ENCODE measurements around the gene SLC24A3.

SLC24A3 gene

DNA sequence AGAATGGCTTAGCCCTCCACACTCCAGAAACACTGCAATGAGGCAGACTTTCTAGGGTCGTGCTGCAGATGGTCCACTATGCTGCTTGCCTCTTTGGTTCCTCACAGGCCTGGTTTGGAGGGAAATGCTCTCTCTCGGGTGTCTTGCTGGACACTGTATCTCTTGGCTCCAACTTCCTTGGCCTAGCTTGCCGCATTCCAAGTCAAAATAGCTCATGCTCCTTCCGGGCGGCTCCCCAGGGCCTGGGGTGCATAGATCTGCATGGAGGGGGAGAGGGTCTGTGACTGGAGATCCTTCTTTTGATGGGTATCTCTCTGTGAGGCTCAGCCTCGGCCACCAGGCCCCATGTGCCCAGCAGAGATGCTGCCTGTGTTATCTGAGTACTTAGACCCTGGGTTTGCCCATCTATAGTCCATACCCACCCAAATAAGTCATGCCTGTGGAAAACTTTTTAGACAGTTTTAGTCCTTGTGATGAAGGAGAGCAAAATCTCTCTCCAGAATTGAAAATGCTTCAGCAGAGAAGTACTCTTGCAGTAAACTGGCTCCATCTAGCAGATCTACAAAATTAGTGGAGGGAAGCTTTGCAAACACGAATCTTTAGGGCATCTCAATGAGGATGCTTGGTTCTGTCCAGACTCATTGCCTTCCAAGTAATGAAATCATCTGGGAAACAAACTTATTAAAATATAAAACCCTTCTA is 281.5 kb downstream of the SLC24A3 start:
- in situ Hi-C loops (cut with MboI; ENCODE audit: low sequenced_read_pairs): no loop called here

DNA sequence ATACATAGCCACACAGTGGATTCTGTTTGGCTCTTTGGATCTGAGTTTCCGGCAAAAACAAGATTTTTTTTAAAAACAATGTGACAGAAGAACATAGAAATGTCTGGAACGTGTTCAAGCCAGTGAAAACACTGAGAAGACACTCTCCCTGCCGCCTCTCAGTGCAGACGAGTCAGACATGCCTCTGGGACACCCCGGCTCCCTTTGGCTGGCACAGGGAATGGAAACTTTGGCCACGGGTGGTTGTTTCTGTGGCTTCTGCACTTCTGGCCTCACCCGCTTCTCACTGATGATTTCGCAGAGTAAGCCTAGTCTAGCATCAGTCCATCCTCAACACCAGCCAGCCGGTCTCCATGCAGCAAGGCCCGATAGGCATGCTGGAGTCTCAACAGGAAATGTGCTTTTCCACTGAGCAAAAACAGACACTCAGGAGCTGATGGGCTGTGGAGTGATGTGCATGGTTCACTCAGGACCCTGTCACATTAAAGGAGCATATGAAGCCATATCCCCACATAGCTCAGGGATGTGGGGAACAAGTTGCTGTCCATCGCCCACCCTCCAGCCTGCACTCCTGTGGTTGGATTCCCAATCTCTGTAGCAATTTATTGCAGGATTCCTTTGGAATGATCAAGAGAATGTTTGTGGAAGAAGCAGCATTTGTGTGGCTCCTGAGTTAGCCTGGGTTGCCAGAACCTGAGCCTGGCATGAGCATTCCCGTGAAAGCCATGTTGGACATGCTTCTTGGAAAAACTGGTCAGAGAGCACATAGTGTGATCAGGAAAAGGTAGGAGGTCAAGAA is 283.7 kb downstream of the SLC24A3 start:
- in situ Hi-C loops (cut with MboI; ENCODE audit: low sequenced_read_pairs): no loop called here

DNA sequence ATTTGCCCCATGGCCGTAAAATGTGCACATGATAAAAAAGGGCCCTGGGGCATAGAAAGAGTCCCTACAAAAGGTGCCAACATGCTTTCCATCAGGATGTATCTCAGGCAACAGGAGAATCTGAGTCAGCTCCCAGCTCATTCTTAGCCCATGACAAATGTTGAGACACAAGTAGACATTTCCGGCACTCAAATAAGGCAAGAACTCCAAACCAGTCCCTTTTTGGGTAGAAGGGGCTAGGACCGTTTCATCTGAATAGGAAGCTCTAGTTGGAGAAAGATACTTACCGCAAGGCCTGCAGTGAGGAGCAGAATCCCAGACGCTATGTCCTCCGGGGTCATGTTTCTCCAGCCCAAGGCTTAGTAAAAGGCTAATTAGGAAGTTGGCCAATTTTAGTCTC is 284.6 kb downstream of the SLC24A3 start:
- in situ Hi-C loops (cut with MboI; ENCODE audit: low sequenced_read_pairs): no loop called here

DNA sequence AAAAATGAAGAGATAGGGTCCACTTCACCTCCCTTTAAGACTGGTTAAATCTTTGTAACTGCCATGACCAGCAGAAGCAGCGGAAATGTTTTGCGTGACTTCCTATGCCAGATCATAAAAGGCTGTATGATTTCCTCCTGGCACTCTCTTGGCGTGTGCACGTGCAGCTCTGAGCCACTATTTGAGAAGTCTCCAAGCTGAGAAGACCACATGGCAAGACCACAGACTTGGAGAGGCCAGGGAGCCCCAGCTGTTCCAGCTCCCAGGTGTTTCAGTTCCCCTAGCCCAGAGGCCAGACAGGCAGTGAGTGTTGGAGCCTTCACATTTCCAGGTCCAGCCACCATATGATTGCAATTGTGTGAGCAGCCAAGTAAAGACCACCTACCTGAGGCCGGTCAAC is 286.3 kb downstream of the SLC24A3 start:
- in situ Hi-C loops (cut with MboI; ENCODE audit: low sequenced_read_pairs): no loop called here

DNA sequence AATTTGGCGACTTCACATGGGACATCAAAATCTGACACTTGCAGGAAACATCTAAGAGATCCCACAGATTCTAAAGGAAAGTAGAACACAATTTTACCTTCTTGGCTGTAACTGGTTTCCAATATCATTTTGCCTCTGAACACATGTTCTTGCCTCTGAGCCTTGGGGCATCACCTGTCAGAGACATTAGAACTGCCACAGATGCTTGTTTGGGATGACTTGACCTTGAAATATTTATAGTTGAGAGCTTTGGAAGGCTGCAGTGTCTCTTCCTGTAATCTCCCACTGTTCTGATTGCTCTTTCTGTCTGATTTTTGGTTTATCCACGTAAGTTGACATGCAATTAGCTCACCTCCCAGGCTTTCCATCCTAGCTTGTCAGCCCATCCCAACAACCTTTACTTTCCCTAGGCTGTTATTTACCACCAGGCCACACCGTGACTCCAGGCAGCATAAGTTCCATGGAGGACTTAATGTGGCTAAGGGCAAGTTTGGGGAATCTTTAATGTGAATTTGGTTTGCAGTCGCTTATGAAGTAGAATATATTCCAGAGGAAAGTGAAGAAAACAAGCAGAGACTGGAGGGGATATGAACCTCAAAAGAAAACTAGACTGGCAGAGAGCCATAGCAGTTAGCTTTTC is 289.2 kb downstream of the SLC24A3 start:
- in situ Hi-C loops (cut with MboI; ENCODE audit: low sequenced_read_pairs): no loop called here

DNA sequence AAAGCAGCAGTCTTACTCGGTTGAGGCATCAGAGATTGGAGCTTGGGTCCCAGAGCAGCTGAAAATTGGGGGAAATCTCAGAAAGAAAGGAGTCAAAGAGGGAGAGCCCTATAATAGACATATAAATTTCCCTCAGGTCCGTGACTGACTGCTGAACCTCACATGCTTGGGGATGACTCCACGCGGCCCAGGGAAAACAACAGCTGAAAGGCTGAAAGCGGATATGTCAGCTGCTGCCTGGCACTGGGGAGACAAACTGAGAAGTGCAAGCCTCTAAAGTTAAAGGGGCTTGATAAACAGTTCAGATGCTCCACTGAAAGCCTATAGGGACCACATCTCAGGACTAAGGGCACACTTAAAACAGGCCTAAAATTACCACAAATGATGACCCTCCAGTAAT is 289.7 kb downstream of the SLC24A3 start:
- in situ Hi-C loops (cut with MboI; ENCODE audit: low sequenced_read_pairs): no loop called here

DNA sequence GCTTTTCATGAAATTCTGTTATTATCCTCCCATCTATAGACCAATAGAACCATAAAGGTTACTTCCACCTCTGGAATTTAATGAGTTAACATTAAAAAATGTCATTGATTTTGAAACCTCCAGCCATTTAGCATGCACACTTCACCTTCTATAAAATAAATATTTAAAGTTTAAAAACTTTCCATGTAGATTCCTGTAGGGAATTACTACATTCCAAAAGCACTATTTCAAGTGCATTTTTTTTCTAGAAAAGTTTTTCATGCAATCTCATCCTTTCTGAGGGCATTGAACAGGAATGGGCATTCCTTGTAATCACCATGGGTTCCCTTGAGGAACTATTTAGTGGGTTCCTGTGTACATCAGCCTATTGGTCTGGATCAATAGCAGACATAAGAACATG is 291.8 kb downstream of the SLC24A3 start:
- in situ Hi-C loops (cut with MboI; ENCODE audit: low sequenced_read_pairs): no loop called here

DNA sequence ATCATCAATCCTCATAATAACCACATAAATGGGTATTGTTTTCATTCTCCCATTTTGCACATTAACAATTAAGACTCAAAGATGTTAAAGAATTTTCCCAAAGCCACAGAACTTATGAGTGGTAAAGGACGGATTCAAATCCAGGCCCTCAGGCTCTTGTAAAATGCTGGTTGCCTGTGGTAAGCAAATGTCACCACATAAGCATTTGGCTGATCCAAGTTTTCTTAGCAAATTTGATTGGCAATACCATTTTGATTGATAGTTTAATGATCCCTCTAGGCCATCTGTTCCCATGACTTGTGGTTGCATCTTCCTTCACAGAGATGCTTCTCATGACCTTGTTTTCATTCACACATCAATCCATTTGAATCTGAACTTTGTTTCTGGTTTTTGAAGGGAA is 293.6 kb downstream of the SLC24A3 start:
- in situ Hi-C loops (cut with MboI; ENCODE audit: low sequenced_read_pairs): no loop called here

DNA sequence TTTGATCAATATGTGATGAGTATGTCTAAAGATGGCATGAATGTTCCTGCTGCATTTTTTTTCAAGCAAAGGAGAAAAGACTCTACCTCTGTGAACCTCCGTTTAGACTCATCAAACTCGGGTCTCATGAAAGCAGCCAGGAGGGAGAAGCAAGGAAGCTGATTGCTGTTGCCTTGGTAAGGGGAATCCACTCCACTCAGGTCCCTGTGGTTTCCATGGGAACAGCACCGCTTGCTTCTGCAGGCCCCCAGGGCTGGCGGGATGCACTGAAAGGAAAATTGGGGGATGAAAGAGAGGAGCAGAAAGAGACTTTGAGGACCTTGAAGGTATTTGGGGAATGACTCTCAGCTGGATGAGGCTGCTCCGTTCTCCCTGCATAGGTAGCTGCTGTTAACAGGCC is 296.0 kb downstream of the SLC24A3 start:
- in situ Hi-C loops (cut with MboI; ENCODE audit: low sequenced_read_pairs): no loop called here

DNA sequence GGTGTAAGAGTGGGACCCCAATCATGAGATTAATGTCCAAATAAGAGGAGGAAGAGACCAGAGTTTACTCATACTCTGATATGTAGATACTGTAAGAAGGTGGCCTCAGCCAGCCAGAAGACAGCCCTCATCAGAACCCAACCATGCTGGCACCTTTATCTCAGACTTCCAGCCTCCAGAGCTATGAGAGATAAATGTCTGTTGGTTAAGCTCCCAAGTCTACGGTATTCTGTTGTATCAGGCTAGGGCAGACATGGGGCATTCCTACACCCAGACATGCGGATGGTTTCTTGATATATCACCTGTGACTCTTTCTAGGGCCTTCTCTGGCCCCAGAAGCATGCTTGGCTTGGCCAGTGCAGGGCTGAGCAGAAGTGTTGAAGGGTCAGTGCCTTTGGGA is 298.2 kb downstream of the SLC24A3 start:
- in situ Hi-C loops (cut with MboI; ENCODE audit: low sequenced_read_pairs): no loop called here

DNA sequence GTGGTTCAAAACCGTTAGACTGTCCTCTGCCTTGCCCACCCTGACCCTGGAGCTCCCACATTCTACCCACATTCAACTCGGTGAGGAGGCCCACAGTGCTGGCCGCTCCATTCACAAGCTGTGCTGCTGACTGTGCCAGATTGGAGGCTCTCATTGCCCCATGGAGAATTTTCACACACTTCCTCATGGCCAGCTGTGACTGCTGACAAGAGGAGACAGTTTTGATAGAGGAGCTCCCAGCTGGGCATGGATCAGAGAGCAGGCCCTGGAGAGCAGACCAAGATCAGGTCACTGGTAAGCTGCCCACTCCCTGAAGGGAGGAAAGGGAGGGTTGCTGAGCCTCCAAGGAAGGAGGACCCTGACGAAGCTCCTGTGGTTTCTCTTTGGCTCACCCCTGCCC is 299.5 kb downstream of the SLC24A3 start:
- in situ Hi-C loops (cut with MboI; ENCODE audit: low sequenced_read_pairs): no loop called here

DNA sequence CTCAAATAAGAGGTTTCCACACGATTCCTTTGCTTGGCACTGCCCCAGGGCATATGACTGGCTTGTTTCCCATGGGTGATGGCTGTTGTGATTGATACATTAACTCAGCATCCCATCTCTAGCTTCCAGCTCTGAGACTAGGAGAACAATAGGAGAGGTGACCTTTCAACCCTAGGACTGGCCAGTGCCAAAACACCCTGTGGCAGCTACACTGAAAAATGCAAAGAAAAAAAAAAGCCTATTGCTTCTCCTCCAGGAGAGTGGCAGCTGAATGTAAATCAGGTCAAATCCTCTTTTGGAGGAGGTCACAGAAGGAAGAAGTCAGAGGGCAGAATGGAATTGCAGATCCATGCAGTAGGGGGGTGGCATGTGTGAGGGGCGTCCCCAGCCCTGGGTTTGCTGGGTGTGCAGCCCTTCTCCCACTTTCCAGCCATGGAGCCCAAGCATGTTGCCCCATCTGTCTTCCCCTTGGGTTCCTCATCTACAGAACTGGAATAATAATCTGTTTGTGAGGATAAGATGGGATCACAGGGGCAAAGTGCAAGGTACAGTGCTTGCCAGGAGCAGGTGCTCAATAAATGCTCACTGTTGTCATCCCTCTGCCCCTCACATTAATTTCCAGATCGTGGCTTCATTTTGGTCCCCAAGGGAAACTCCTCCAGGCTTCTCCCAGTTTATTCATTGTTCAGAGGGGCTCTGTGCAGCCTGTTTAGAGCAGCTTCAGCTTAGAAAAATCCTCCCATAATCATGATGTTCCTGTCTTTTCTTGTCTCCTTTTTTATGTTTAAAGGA is 300.6 kb downstream of the SLC24A3 start:
- in situ Hi-C loops (cut with MboI; ENCODE audit: low sequenced_read_pairs): no loop called here

DNA sequence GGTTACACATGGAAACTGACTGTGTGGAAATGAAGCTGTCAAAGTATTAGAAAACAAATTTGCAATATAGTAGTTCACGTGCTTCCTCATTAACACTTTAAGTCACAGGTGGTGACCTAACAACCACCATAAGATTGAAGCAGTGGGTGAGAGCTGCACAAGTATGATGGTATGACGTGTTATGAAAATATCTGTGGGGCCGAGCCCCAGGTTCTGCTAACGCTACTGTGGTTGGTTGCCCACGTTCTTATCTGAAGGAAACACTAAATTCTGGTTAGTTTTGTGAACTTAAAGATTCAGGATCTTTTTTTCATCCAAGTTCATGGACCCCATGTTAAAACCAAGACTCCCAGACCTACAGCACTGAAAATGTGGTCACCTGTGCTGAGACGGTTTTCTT is 302.6 kb downstream of the SLC24A3 start:
- in situ Hi-C loops (cut with MboI; ENCODE audit: low sequenced_read_pairs): no loop called here

DNA sequence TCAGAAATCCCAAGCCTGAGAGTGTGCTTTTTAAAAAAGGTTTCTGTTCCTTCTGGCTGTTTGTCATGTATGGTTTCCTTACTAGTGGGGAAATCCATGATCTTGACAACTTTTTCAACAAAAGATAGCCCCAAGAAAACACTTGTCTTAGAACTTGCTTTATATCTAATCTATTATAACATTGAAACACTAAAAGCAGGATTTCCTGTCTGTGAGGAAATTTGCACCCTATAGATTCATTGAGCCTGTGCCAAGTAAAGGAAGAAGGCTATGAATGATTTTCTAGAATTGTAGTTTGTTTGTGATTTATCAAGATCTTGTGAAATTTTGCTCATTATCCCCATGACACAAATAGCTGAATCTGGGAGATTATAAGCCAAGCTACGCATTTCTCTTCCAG is 307.0 kb downstream of the SLC24A3 start:
- in situ Hi-C loops (cut with MboI; ENCODE audit: low sequenced_read_pairs): no loop called here

DNA sequence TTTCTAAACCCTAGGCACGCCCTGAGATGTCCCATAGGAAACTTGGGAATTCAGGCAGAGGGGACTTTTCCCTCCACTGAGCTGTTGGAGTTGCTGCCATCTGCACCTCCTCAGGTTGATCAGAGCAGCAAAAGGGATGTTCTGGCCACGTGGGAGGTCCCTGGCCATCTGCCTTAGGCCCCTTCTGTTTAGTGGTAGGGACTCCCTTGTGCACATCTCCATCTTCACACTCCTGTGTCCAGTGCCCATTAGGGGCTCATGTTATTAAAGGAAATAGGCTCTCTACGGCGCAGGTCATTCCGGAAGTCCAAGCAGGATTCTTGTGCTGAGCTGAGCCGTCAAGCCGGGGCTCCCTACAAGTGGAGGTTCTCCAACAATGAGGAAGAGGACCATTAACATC is 307.8 kb downstream of the SLC24A3 start:
- in situ Hi-C loops (cut with MboI; ENCODE audit: low sequenced_read_pairs): no loop called here

DNA sequence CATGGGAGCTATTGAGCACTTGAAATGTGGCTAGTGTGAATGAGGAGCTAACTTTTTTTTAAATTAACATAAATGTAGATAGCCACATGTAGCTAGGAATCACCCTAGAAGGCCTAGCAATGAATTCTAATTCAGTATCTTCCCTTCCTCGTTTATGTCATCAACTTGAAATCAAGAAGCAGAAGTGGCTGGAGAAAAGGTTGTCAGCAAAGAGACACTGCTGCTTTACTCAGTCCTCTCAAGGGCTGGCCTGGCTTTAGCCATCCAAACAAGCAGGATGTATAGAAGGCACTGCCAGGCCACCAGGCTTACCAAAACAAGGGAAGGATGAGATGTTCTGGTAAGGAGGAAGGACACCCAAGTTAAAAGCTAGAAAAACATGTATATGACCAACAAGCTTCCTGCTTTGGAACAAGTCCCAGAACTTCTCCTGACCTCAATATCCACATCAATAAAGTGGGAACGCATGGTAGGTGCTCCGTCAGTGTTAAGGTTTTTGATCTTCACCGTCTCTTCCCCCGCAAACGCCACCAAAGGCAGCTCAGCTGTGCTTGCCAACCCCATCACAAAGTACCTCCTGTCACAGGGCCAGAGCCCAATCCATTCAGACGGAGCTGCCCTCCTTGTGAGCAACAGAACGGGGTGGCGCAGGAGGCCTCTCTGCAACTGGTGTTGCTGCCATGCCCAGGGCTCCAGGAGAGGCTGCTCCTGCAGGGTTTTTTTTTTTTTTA is 309.8 kb downstream of the SLC24A3 start:
- in situ Hi-C loops (cut with MboI; ENCODE audit: low sequenced_read_pairs): no loop called here

DNA sequence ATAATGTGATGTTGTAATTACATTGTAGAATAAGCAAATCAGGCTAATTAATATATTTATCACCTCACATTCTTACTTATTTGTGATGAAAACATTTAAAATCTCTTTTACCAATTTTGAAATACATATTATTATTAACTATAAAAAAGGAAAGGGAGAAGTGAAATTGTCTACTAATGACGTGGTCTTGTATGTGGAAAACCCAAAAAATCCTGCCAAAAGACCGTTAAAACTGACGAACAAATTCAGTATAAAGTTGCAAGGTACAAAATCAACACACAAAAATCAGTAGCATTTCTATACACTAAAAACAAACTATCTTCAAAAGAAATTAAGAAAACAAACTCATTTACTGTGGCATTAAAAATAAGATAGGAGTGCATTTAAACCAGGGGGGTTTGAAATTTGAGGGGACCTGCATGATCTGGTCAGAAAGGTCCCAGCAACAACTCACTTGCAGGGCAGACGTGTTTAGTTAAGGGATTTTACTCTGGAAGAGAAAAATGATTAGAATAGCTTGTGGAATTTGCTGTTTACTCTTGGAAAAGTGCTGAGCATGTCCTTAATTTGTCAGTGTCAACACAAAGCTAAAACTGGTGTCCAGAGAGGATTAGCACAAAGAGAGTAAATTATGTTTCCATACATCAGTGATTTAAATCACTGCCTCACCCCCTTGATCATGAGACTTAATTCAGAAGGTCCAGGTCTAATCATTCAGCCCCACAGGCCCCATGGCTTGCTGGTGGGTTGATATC is 310.6 kb downstream of the SLC24A3 start:
- in situ Hi-C loops (cut with MboI; ENCODE audit: low sequenced_read_pairs): no loop called here

DNA sequence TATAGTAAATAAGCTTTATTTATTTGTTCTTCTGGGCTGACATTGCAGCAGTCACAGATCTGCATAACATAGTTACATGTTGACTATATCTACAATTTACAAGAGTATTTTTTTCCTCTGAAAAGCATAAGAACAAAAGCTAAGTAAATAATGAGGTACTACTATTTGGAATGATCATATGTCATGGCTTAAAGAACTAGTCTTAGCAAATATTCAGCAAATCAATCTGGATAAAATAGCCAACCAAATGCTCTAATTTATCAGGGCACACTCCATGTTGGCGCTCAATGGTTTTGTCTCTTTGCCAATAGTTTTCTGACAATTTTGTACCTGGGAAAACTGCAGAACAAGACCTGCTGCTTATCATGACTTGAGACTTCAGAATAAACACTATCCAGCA is 312.2 kb downstream of the SLC24A3 start:
- in situ Hi-C loops (cut with MboI; ENCODE audit: low sequenced_read_pairs): no loop called here

DNA sequence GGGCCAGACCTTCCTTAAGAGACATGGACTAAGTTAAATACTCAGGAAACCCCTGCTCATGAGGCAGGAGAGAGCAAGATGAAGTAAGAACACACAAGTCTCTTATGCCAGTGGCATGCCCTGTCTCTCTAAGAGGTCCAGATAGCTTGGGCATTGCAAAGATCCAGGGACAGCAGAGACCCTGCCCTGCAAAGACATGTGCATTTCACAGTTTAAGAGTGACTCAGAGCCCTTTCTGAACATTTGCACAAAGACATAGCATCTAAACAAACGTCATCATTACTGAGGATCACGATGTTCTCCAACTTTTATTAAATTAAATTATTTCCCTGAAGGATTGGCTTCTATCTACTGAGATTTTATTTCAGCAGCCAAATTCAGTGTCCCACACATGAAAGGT is 315.1 kb downstream of the SLC24A3 start:
- in situ Hi-C loops (cut with MboI; ENCODE audit: low sequenced_read_pairs): no loop called here
